WTC11 (cell line): ENCODE results near the gene AQP5.

Experiments
- FOXP1 ChIP-seq: sonication (generic); formaldehyde crosslinking; IDR thresholded peaks from 2 replicates; pipeline ENCODE4 v1.8.0; 2022; ENCODE audit warnings: missing genetic modification reagents, mild to moderate bottlenecking, moderate library complexity, borderline replicate concordance
- NR2C2 ChIP-seq: sonication (generic); formaldehyde crosslinking; IDR thresholded peaks from 2 replicates; pipeline ENCODE4 v1.8.0; 2022; ENCODE audit warnings: mild to moderate bottlenecking, missing genetic modification reagents
- NR3C1 ChIP-seq: sonication (generic); formaldehyde crosslinking; conservative IDR thresholded peaks from 2 replicates; pipeline ENCODE4 v1.8.1; 2023; ENCODE audit warnings: low read depth, mild to moderate bottlenecking, missing genetic modification reagents
- SMAD4 ChIP-seq: sonication (generic); formaldehyde crosslinking; IDR thresholded peaks from 2 replicates; pipeline ENCODE4 v1.8.0; 2022; ENCODE audit warnings: mild to moderate bottlenecking, missing genetic modification reagents
- SOX15 ChIP-seq: fragments of 250-450 bp; sonication (Bioruptor Pico); IDR thresholded peaks from 2 replicates; pipeline ENCODE4 v1.9.0; 2021; ENCODE audit warnings: mild to moderate bottlenecking
- TEAD4 ChIP-seq: sonication (generic); formaldehyde crosslinking; IDR thresholded peaks from 2 replicates; pipeline ENCODE4 v1.8.0; 2022; ENCODE audit warnings: mild to moderate bottlenecking, missing genetic modification reagents
- TF ChIP-seq, protein P1 (sequence below): fragments of 200-600 bp; IDR thresholded peaks from 2 replicates; pipeline ENCODE4 v1.8.0; 2022; ENCODE audit warnings: antibody characterized with exemption
- TF ChIP-seq, protein P2 (sequence below): sonication (generic); formaldehyde crosslinking; IDR thresholded peaks from 2 replicates; pipeline ENCODE4 v1.8.1; 2022; ENCODE audit warnings: mild to moderate bottlenecking, moderate library complexity, missing genetic modification reagents
- TF ChIP-seq, protein P3 (sequence below): sonication (generic); formaldehyde crosslinking; IDR thresholded peaks from 2 replicates; pipeline ENCODE4 v1.8.0; 2022; ENCODE audit warnings: mild to moderate bottlenecking, missing genetic modification reagents

DNA sequence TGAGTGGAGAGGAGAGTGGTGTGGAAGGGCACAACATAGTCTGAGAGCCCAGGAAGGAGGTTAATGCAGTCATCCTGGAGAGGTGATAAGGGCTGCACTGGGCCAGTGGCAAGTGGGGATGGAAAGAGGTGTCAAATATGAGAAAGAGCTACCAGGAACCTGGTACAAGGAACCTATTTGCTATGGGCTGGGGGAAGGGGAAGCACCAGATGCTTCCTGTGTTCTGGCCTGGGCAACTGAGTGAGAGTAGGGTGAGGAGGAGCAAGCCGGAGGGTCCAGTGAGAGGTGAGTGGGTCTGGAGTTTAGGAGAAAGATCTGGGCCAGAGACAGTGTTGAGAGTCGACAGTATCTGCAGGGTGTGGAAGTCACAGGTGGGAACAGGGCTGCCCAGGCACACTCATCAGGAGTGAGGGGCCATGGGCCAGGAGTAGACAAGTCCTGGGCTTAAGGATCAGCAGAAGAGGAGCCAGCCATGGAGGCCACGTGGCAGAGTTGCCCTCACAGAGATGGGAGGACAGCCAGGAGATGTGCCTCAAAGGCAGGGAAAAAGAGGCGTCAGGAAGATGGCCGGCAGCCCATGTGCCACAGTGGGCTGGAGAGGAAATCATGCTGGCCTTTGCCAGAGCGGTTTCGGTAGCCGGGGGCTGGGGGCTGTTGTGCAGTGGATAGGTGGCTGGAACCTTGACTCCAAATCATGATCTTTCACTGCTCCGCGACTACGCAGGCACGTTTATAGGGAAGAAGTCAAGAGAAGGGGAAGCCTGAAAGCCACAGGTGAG lies 8.2 kb downstream of the AQP5 start:
- TF ChIP-seq, protein P1, sequence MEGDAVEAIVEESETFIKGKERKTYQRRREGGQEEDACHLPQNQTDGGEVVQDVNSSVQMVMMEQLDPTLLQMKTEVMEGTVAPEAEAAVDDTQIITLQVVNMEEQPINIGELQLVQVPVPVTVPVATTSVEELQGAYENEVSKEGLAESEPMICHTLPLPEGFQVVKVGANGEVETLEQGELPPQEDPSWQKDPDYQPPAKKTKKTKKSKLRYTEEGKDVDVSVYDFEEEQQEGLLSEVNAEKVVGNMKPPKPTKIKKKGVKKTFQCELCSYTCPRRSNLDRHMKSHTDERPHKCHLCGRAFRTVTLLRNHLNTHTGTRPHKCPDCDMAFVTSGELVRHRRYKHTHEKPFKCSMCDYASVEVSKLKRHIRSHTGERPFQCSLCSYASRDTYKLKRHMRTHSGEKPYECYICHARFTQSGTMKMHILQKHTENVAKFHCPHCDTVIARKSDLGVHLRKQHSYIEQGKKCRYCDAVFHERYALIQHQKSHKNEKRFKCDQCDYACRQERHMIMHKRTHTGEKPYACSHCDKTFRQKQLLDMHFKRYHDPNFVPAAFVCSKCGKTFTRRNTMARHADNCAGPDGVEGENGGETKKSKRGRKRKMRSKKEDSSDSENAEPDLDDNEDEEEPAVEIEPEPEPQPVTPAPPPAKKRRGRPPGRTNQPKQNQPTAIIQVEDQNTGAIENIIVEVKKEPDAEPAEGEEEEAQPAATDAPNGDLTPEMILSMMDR, result no peak
- no peak for TF ChIP-seq NR3C1 (CRISPR knock-in tag)
- no peak for TF ChIP-seq FOXP1 (CRISPR knock-in tag)
- no peak for TF ChIP-seq NR2C2 (CRISPR knock-in tag)
- TF ChIP-seq, protein P2, sequence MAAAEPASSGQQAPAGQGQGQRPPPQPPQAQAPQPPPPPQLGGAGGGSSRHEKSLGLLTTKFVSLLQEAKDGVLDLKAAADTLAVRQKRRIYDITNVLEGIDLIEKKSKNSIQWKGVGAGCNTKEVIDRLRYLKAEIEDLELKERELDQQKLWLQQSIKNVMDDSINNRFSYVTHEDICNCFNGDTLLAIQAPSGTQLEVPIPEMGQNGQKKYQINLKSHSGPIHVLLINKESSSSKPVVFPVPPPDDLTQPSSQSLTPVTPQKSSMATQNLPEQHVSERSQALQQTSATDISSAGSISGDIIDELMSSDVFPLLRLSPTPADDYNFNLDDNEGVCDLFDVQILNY, result no peak
- no peak for TF ChIP-seq SMAD4 (CRISPR knock-in tag)
- TF ChIP-seq TEAD4 (CRISPR knock-in tag), result no peak
- no peak for TF ChIP-seq SOX15 (CRISPR knock-in tag)
- TF ChIP-seq, protein P3, sequence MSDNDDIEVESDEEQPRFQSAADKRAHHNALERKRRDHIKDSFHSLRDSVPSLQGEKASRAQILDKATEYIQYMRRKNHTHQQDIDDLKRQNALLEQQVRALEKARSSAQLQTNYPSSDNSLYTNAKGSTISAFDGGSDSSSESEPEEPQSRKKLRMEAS (CRISPR knock-in tag), result no peak
